K562 (cell line): ENCODE results near the gene PGRMC2. TPM values are rescaled to one million over a fixed set of nuclear protein-coding genes. Genes with fewer than 3 reads are reported as not detected.
A peak's percentile ranks its signal among the peaks of the same experiment; 100 is the strongest.

Experiments used
- ATAC-seq: fragments of 200-7000 bp; cut with Tn5 transposase; 3 replicates; pipeline ENCODE4 v1.9.1; 2020; ENCODE audit warnings: moderate library complexity
- BruUV-seq: library from RNA; stranded (reverse); fragments of 400-500 nt; replicated peaks from 2 replicates; lab custom pipeline; 2021; lab: Mats Ljungman, UMichigan
- CTCF ChIA-PET: fragments of 300-600 bp; formaldehyde crosslinking; extraction: SDS; loops from one replicate; lab custom pipeline; 2021; ENCODE audit warnings: low intra/inter-chr PET ratio; lab: Yijun Ruan, JAX
- POLR2A ChIA-PET: fragments of 300-600, 350-650 bp; sonication (Branson Sonifier 250); formaldehyde crosslinking; extraction: SDS; loops from one replicate; lab custom pipeline; 2021; ENCODE audit warnings: antibody characterized with exemption, inconsistent platforms; lab: Yijun Ruan, JAX
- DNase-seq, 4 experiments: peaks; one replicate each; pipeline versions ENCODE4 v3.0.0 to v3.0.0-alpha.2; 2011 to 2018; ENCODE audit warnings: low spot score in 3 of 4, mixed read lengths in 3 of 4; ENCODE audit errors: extremely low read depth in 1 of 4
- FAIRE-seq: peaks from 2 replicates; lab custom pipeline; 2011; peaks lifted over from hg19 to GRCh38; lab: Jason Lieb, UNC
- H2AFZ ChIP-seq: 2 replicates; pipeline ENCODE4 v1.6.0; 2011; ENCODE audit warnings: low read depth, low read length, control low read depth, inconsistent platforms
- H3K27ac ChIP-seq: fragments of 200-600 bp; 3 replicates; pipeline ENCODE4 v1.8.0; 2011; ENCODE audit warnings: low read depth, mild to moderate bottlenecking, control low read depth, inconsistent platforms, low read length, moderate library complexity, mixed read lengths; ENCODE audit errors: extremely low read depth
- H3K27me3 ChIP-seq, 2 experiments: fragments of 300-600 bp in 1 of 2; 2 replicates in 1 of 2; 3 replicates in 1 of 2; pipeline versions ENCODE4 v1.6.0 to v1.8.0; 2011; ENCODE audit warnings: inconsistent platforms in 2 of 2, low read length in 2 of 2, mild to moderate bottlenecking in 1 of 2, mixed read lengths in 1 of 2, moderate library complexity in 1 of 2; ENCODE audit not compliant: control insufficient read depth in 2 of 2, insufficient read depth in 2 of 2
- H3K36me3 ChIP-seq: fragments of 300-600 bp; 3 replicates; pipeline ENCODE4 v1.8.0; 2011; ENCODE audit warnings: mild to moderate bottlenecking, low read length, inconsistent platforms; ENCODE audit not compliant: control insufficient read depth, insufficient read depth
- H3K4me1 ChIP-seq, 2 experiments: fragments of 200-600 bp in 1 of 2; replicated peaks in 1 of 2; 2 replicates in 1 of 2; 3 replicates in 1 of 2; pipeline versions ENCODE4 v1.5.1 to v1.8.0; 2011; ENCODE audit warnings: inconsistent platforms in 2 of 2, low read length in 2 of 2, mild to moderate bottlenecking in 1 of 2, mixed read lengths in 1 of 2, moderate library complexity in 1 of 2; ENCODE audit not compliant: control insufficient read depth in 2 of 2, insufficient read depth in 2 of 2
- H3K4me2 ChIP-seq: 2 replicates; pipeline ENCODE4 v1.6.1; 2011; ENCODE audit warnings: low read length, control low read depth, inconsistent platforms, mixed read lengths; ENCODE audit not compliant: insufficient read depth
- H3K4me3 ChIP-seq: fragments of 200-600 bp; sonication (generic), shearing (Covaris generic); 2 replicates; pipeline ENCODE4 v1.5.1; 2016; ENCODE audit warnings: control low read depth, inconsistent platforms
- H3K79me2 ChIP-seq: fragments of 200-600 bp; 3 replicates; pipeline ENCODE4 v1.8.0; 2011; ENCODE audit warnings: low read length, inconsistent platforms; ENCODE audit not compliant: control insufficient read depth, insufficient read depth
- H3K9ac ChIP-seq, 2 experiments: 2 replicates each; pipeline versions ENCODE4 v1.6.0 to v1.6.1; 2011; ENCODE audit warnings: low read depth in 2 of 2, low read length in 2 of 2, control low read depth in 1 of 2, inconsistent platforms in 1 of 2, mild to moderate bottlenecking in 1 of 2, mixed read lengths in 1 of 2; ENCODE audit not compliant: insufficient read depth in 1 of 2
- H3K9me1 ChIP-seq: one replicate; pipeline ENCODE4 v1.6.0; 2011; ENCODE audit warnings: inconsistent platforms, mild to moderate bottlenecking, low read length, moderate library complexity; ENCODE audit not compliant: control insufficient read depth, insufficient read depth
- H3K9me3 ChIP-seq: replicated peaks from 2 replicates; pipeline ENCODE4 v1.5.1; 2011; ENCODE audit warnings: low read depth, low read length, inconsistent platforms; ENCODE audit not compliant: control insufficient read depth, insufficient read depth
- H4K20me1 ChIP-seq: replicated peaks from 2 replicates; pipeline ENCODE4 v1.6.1; 2011; ENCODE audit warnings: low read length, inconsistent platforms, mixed read lengths; ENCODE audit not compliant: control insufficient read depth, insufficient read depth
- ARID1B ChIP-seq: fragments of 450-650 bp; IDR thresholded peaks from 2 replicates; pipeline ENCODE4 v1.6.1; 2016; ENCODE audit warnings: antibody characterized with exemption, mild to moderate bottlenecking, inconsistent platforms
- FOXK2 ChIP-seq, 2 experiments: fragments of 450-650 bp; IDR thresholded peaks in 1 of 2; conservative IDR thresholded peaks in 1 of 2; 2 replicates each; pipeline ENCODE4 v1.6.1; 2016; ENCODE audit warnings: low read depth in 2 of 2, mild to moderate bottlenecking in 1 of 2
- HMBOX1 ChIP-seq: sonication (generic); IDR thresholded peaks from 2 replicates; pipeline ENCODE4 v1.6.1; 2016
- SOX6 ChIP-seq: fragments of 450-650 bp; IDR thresholded peaks from 2 replicates; pipeline ENCODE4 v1.6.1; 2014; ENCODE audit warnings: mild to moderate bottlenecking
- TEAD4 ChIP-seq, 2 experiments: sonication (generic) in 1 of 2; formaldehyde crosslinking in 1 of 2; IDR thresholded peaks; 2 replicates each; pipeline versions ENCODE4 v1.6.1 to v1.8.0; 2012 to 2022; ENCODE audit warnings: borderline replicate concordance in 1 of 2, inconsistent platforms in 1 of 2, low read length in 1 of 2, mild to moderate bottlenecking in 1 of 2, missing genetic modification reagents in 1 of 2
- XRCC4 ChIP-seq: IDR thresholded peaks from one replicate; pipeline ENCODE4 v1.6.1; 2011; ENCODE audit not compliant: insufficient read depth, insufficient read length; ENCODE audit errors: extremely low read depth
- ZBTB11 ChIP-seq, 3 experiments: fragments of 200-800 bp in 1 of 3; fragments of 250-450 bp in 1 of 3; fragments of 450-650 bp in 1 of 3; sonication (Bioruptor Pico) in 1 of 3; sonication (Bioruptor generic) in 1 of 3; formaldehyde crosslinking in 1 of 3; IDR thresholded peaks; 2 replicates each; pipeline versions ENCODE4 v1.6.1 to v1.8.0; 2016 to 2022; ENCODE audit warnings: mild to moderate bottlenecking in 2 of 3, missing genetic modification characterization in 2 of 3, missing compliant biosample characterization in 1 of 3, moderate library complexity in 1 of 3
- ZBTB43 ChIP-seq: sonication (generic); formaldehyde crosslinking; IDR thresholded peaks from 2 replicates; pipeline ENCODE4 v1.8.0; 2023; ENCODE audit warnings: mild to moderate bottlenecking, missing genetic modification reagents
- ZEB2 ChIP-seq: fragments of 450-650 bp; IDR thresholded peaks from 2 replicates; pipeline ENCODE4 v1.6.1; 2016
- ZNF449 ChIP-seq: fragments of 250-450 bp; sonication (Bioruptor Pico); IDR thresholded peaks from 2 replicates; pipeline ENCODE4 v1.8.0; 2022; ENCODE audit warnings: moderate library complexity, mild to moderate bottlenecking, inconsistent platforms
- ZNF512 ChIP-seq: IDR thresholded peaks from 2 replicates; pipeline ENCODE4 v1.6.1; 2016; ENCODE audit warnings: missing genetic modification characterization, missing compliant biosample characterization
- WGBS: fragments of 100-300 bp; shearing (Covaris generic); methylation state at CpG from one replicate; pipeline ENCODE4 v1.1.6; 2016; ENCODE audit warnings: low coverage, mixed read lengths; ENCODE audit not compliant: insufficient coverage; ENCODE audit errors: missing lambda C conversion rate; 5-methylcytosine and 5-hydroxymethylcytosine counted together
- in situ Hi-C: fragments of 300-500 bp; cut with MboI; formaldehyde crosslinking; loops from 4 replicates; pipeline ENCODE4 v1.15.0; 2018; ENCODE audit warnings: inconsistent platforms, mixed read lengths
- intact Hi-C: fragments of 100-400 bp; cut with micrococcal nuclease; formaldehyde crosslinking; loops from 2 replicates; pipeline ENCODE4 v1.14.2; 2022
- polyA plus RNA-seq, 8 experiments: library from polyadenylated mRNA; depleted of rRNA in 4 of 8; stranded (reverse) in 5 of 8; unstranded in 3 of 8; fragments of >200 nt; fragmentation: Nextera tagmentation in 2 of 8; fragmentation: Illumina TruSeq in 1 of 8; extraction: Ambion mirVana in 2 of 8; extraction: Trizol in 1 of 8; gene quantifications; 2 replicates each; pipeline versions ENCODE4 v1.2.1 to v1.2.3, GENCODE V29; 2011 to 2014; ENCODE audit warnings: inconsistent platforms in 1 of 8, missing spikeins in 1 of 8
- total RNA-seq, 7 experiments: library from RNA; depleted of rRNA in 6 of 7; stranded (reverse); fragments of >200 nt in 6 of 7; fragmentation: Illumina TruSeq in 2 of 7; extraction: Trizol in 2 of 7; gene quantifications; 2 replicates each; pipeline versions ENCODE4 v1.2.1 to v1.2.3, GENCODE V29; 2011 to 2021; ENCODE audit warnings: low replicate concordance in 1 of 7

PGRMC2 gene
- total and polyA plus RNA-seq, 9 of the 15 experiments (the other 6 are each of a cell fraction or from before 2014, with no cell fraction given), result 12.4 to 81.3 (median 22.7) TPM

- no peaks in the 10 kb centered on the region for H3K9me1 ChIP-seq
- FAIRE-seq, result peak; percentile 63
- H3K9me3 ChIP-seq, result no peaks in the 10 kb centered on the region
- WGBS, result 3% methylated on average over 2 of the region's 2 CpGs
- ChIA-PET CTCF (no interaction called here), POLR2A (no interaction called here)
- ATAC-seq, result peak; percentile 78
- no peak overlapping the region for H2AFZ ChIP-seq
- no TSS peak for BruUV-seq
- H3K36me3 ChIP-seq, result no peaks in the 10 kb centered on the region
- H3K9ac ChIP-seq, result no peak overlapping the region
- in situ Hi-C loops (no loop called here), intact Hi-C loops (no loop called here)
- no peak overlapping the region for H3K4me2 ChIP-seq
- no peak for DNase-seq
- H3K4me3 ChIP-seq, result no peak overlapping the region
- H3K79me2 ChIP-seq, result no peaks in the 10 kb centered on the region
- H3K4me1 ChIP-seq, result peaks cover 6 to 19% of the 10 kb centered on the region in 2 experiments; a peak in 4 of 5 replicates
- no peaks in the 10 kb centered on the region for H3K27me3 ChIP-seq
- peak; percentile 49; the same call in 1 of the 2 replicates for TF ChIP-seq TEAD4 (IDR thresholded peaks at IDR 0.05; ENCODE audit: low read length)
- no peak for TF ChIP-seq TEAD4 (CRISPR knock-in tag; IDR thresholded peaks at IDR 0.05; ENCODE audit: borderline replicate concordance)
- TF ChIP-seq ARID1B, result 0 out of 2 replicates have a peak, but pooled peaks have one; percentile 18
- TF ChIP-seq ZNF512 (tag), result no peak
- TF ChIP-seq HMBOX1, result peak; percentile 91
- TF ChIP-seq SOX6, result 0 out of 2 replicates have a peak, but pooled peaks have one; percentile 7
- TF ChIP-seq ZNF449 (CRISPR knock-in tag), result no peak
- no peak for TF ChIP-seq XRCC4
- 0 out of 4 replicates have a peak, but pooled peaks of 1 of the 2 experiments have one; percentile 35 for TF ChIP-seq FOXK2 (conservative IDR thresholded peaks at IDR 0.05 in 1 of 2, IDR thresholded peaks at IDR 0.05 in 1 of 2; ENCODE audit: low read depth in 2 of 2)
- 0 out of 2 replicates have a peak, but pooled peaks have one; percentile 45 for TF ChIP-seq ZEB2
- no peak for TF ChIP-seq ZBTB43 (CRISPR knock-in tag)
- TF ChIP-seq ZBTB11 (CRISPR knock-in tag; IDR thresholded peaks at IDR 0.05), result 0 out of 6 replicates have a peak, but pooled peaks of 1 of the 3 experiments have one; percentile 31
- H3K27ac ChIP-seq, result no peak overlapping the region
- no peaks in the 10 kb centered on the region for H4K20me1 ChIP-seq
Measured at GRCh38 chr4:128322986-128323385, 35.4 kb upstream of the PGRMC2 start.
